SK-N-SH (cell line): ENCODE data around the gene GOLPH3. TPM values are rescaled to one million over a fixed set of nuclear protein-coding genes. Genes with fewer than 3 reads are reported as not detected.

Experiments used
- CTCF ChIA-PET: fragments of 300-600, 350-600 bp; formaldehyde crosslinking; extraction: SDS; loops from one replicate; lab custom pipeline; 2021; lab: Yijun Ruan, JAX
- POLR2A ChIA-PET: fragments of 350-600 bp; sonication (Branson Sonifier 250); formaldehyde crosslinking; extraction: SDS; loops from one replicate; lab custom pipeline; 2020; ENCODE audit warnings: antibody characterized with exemption, inconsistent platforms; lab: Yijun Ruan, JAX
- DNase-seq: peaks from one replicate; pipeline ENCODE4 v3.0.0; 2012
- H2AFZ ChIP-seq: fragments of 200-600 bp; sonication (generic); 2 replicates; pipeline ENCODE4 v1.8.1; 2016; ENCODE audit warnings: antibody characterized with exemption, mild to moderate bottlenecking, low read depth
- H3F3A ChIP-seq: fragments of 200-600 bp; sonication (generic); replicated peaks from 2 replicates; pipeline ENCODE3; 2016; ENCODE audit warnings: antibody characterized with exemption, mild to moderate bottlenecking; ENCODE audit not compliant: insufficient read depth
- H3K27ac ChIP-seq, 2 experiments: fragments of 200-500 bp in 1 of 2; fragments of 200-600 bp in 1 of 2; sonication (Bioruptor generic) in 1 of 2; sonication (generic), shearing (Covaris generic) in 1 of 2; 2 replicates each; pipeline versions ENCODE4 v1.5.1 to v1.6.1; 2014 to 2016; ENCODE audit warnings: low read depth in 2 of 2, inconsistent platforms in 1 of 2, low read length in 1 of 2, mild to moderate bottlenecking in 1 of 2, mixed read lengths in 1 of 2
- H3K27me3 ChIP-seq: fragments of 200-600 bp; sonication (generic), shearing (Covaris generic); 2 replicates; pipeline ENCODE4 v1.6.1; 2016; ENCODE audit warnings: mixed run types; ENCODE audit not compliant: insufficient read depth
- H3K36me3 ChIP-seq, 2 experiments: fragments of 200-500 bp in 1 of 2; fragments of 200-600 bp in 1 of 2; sonication (Bioruptor generic) in 1 of 2; sonication (generic) in 1 of 2; replicated peaks in 1 of 2; 2 replicates each; pipeline versions ENCODE3 to v1.5.1; 2014 to 2016; ENCODE audit warnings: low read length in 1 of 2, mild to moderate bottlenecking in 1 of 2; ENCODE audit not compliant: insufficient read depth in 2 of 2, control insufficient read depth in 1 of 2
- H3K4me1 ChIP-seq, 2 experiments: fragments of 200-500 bp in 1 of 2; fragments of 200-600 bp in 1 of 2; sonication (Bioruptor generic) in 1 of 2; sonication (generic), shearing (Covaris generic) in 1 of 2; 2 replicates each; pipeline versions ENCODE4 v1.5.1 to v1.6.1; 2014 to 2016; ENCODE audit warnings: low read depth in 1 of 2, low read length in 1 of 2, mixed run types in 1 of 2; ENCODE audit not compliant: insufficient read depth in 2 of 2, control insufficient read depth in 1 of 2
- H3K4me2 ChIP-seq: fragments of 200-600 bp; sonication (generic), shearing (Covaris generic); 2 replicates; pipeline ENCODE4 v1.6.1; 2017; ENCODE audit warnings: mixed run types
- H3K4me3 ChIP-seq, 2 experiments: fragments of 200-500 bp in 1 of 2; fragments of 200-600 bp in 1 of 2; sonication (Bioruptor generic) in 1 of 2; sonication (generic), shearing (Covaris generic) in 1 of 2; 2 replicates each; pipeline versions ENCODE4 v1.5.1 to v1.8.1; 2014 to 2016; ENCODE audit warnings: low read depth in 2 of 2, inconsistent platforms in 1 of 2, low read length in 1 of 2, mild to moderate bottlenecking in 1 of 2, mixed read lengths in 1 of 2, moderate library complexity in 1 of 2
- H3K79me2 ChIP-seq: fragments of 200-600 bp; sonication (generic); 2 replicates; pipeline ENCODE4 v1.8.1; 2017; ENCODE audit warnings: mild to moderate bottlenecking; ENCODE audit not compliant: insufficient read depth
- H3K9ac ChIP-seq: fragments of 200-600 bp; sonication (generic); 2 replicates; pipeline ENCODE4 v1.6.1; 2017; ENCODE audit warnings: mixed run types
- H3K9me2 ChIP-seq: fragments of 200-600 bp; sonication (generic); 2 replicates; pipeline ENCODE4 v1.6.1; 2017; ENCODE audit warnings: mixed run types
- H3K9me3 ChIP-seq: fragments of 200-600 bp; sonication (generic); 2 replicates; pipeline ENCODE4 v1.6.1; 2017; ENCODE audit warnings: mixed run types, mild to moderate bottlenecking, moderate library complexity
- H4K20me1 ChIP-seq: fragments of 200-600 bp; sonication (generic); 2 replicates; pipeline ENCODE4 v1.6.1; 2017; ENCODE audit warnings: mild to moderate bottlenecking, mixed run types; ENCODE audit not compliant: insufficient read depth
- CHD2 ChIP-seq: fragments of 150-350 bp; IDR thresholded peaks from 2 replicates; pipeline ENCODE4 v1.6.1; 2018; ENCODE audit warnings: low read length; ENCODE audit not compliant: partially characterized antibody
- ELF1 ChIP-seq: IDR thresholded peaks from 2 replicates; pipeline ENCODE4 v1.4.0; 2012
- EP300 ChIP-seq, 2 experiments: IDR thresholded peaks; 2 replicates each; pipeline versions ENCODE4 v1.4.0 to v1.6.1; 2012; ENCODE audit warnings: borderline replicate concordance in 1 of 2, low read depth in 1 of 2, low read length in 1 of 2
- EZH2phosphoT487 ChIP-seq: fragments of 200-600 bp; sonication (generic); IDR thresholded peaks from 2 replicates; pipeline ENCODE4 v1.6.1; 2017; ENCODE audit warnings: low read depth, mixed run types, mild to moderate bottlenecking, antibody characterized with exemption, moderate library complexity, borderline replicate concordance
- FOSL2 ChIP-seq: IDR thresholded peaks from 2 replicates; pipeline ENCODE4 v1.4.0; 2012; ENCODE audit warnings: low read depth, mild to moderate bottlenecking, moderate library complexity, borderline replicate concordance
- FOXM1 ChIP-seq: IDR thresholded peaks from 2 replicates; pipeline ENCODE4 v1.4.0; 2012; ENCODE audit warnings: low read depth, mild to moderate bottlenecking
- MEF2A ChIP-seq: IDR thresholded peaks from 2 replicates; pipeline ENCODE4 v1.4.0; 2012; ENCODE audit warnings: low read depth, borderline replicate concordance
- MXI1 ChIP-seq: IDR thresholded peaks from 2 replicates; pipeline ENCODE4 v1.6.1; 2012; ENCODE audit warnings: mild to moderate bottlenecking, low read depth, low read length, improper control_type of control experiment
- NFIC ChIP-seq: IDR thresholded peaks from 2 replicates; pipeline ENCODE4 v1.4.0; 2012; ENCODE audit warnings: borderline replicate concordance
- POLR2AphosphoS5 ChIP-seq: IDR thresholded peaks from 2 replicates; pipeline ENCODE4 v1.6.1; 2012; ENCODE audit warnings: low read depth, low read length
- RCOR1 ChIP-seq: fragments of 150-350 bp; IDR thresholded peaks from 2 replicates; pipeline ENCODE4 v1.6.1; 2017; ENCODE audit warnings: antibody characterized with exemption, low read length
- RXRA ChIP-seq: IDR thresholded peaks from 2 replicates; pipeline ENCODE4 v1.4.0; 2012; ENCODE audit warnings: low read depth, mild to moderate bottlenecking, borderline replicate concordance
- SIN3A ChIP-seq: IDR thresholded peaks from 2 replicates; pipeline ENCODE4 v1.6.1; 2012; ENCODE audit warnings: low read depth, mild to moderate bottlenecking, low read length, moderate library complexity, borderline replicate concordance
- TCF12 ChIP-seq: IDR thresholded peaks from 2 replicates; pipeline ENCODE4 v1.4.0; 2012
- TEAD4 ChIP-seq: IDR thresholded peaks from 2 replicates; pipeline ENCODE4 v1.4.0; 2012; ENCODE audit warnings: mild to moderate bottlenecking, borderline replicate concordance; ENCODE audit not compliant: insufficient read depth
- YY1 ChIP-seq: IDR thresholded peaks from 2 replicates; pipeline ENCODE4 v1.4.0; 2012; ENCODE audit warnings: low read depth, mild to moderate bottlenecking
- WGBS: methylation state at CpG from one replicate; pipeline ENCODE4 v1.1.6; 2017; ENCODE audit warnings: low lambda C conversion rate; 5-methylcytosine and 5-hydroxymethylcytosine counted together
- polyA plus RNA-seq, 3 experiments: library from polyadenylated mRNA; depleted of rRNA; stranded (reverse); fragments of >200 nt; gene quantifications; 2 replicates each; pipeline ENCODE4 v1.2.3, GENCODE V29; 2012
- TF ChIP-seq, protein P1 (sequence below): IDR thresholded peaks from 2 replicates; pipeline ENCODE4 v1.4.0; 2012; ENCODE audit warnings: low read depth, borderline replicate concordance
- TF ChIP-seq, protein P2 (sequence below): IDR thresholded peaks from 2 replicates; pipeline ENCODE4 v1.4.0; 2012; ENCODE audit warnings: low read depth
- TF ChIP-seq, protein P3 (sequence below): fragments of 150-350 bp; IDR thresholded peaks from 2 replicates; pipeline ENCODE4 v1.6.1; 2017; ENCODE audit warnings: antibody characterized with exemption, low read length, low read depth, borderline replicate concordance
- TF ChIP-seq, protein P4 (sequence below): fragments of 150-350 bp; IDR thresholded peaks from 2 replicates; pipeline ENCODE4 v1.6.1; 2016; ENCODE audit warnings: mild to moderate bottlenecking, low read depth, low read length

The GOLPH3 gene
- polyA plus RNA-seq, 1 of the 3 experiments (the other 2 are of a cell fraction), result 25.5 TPM

DNA sequence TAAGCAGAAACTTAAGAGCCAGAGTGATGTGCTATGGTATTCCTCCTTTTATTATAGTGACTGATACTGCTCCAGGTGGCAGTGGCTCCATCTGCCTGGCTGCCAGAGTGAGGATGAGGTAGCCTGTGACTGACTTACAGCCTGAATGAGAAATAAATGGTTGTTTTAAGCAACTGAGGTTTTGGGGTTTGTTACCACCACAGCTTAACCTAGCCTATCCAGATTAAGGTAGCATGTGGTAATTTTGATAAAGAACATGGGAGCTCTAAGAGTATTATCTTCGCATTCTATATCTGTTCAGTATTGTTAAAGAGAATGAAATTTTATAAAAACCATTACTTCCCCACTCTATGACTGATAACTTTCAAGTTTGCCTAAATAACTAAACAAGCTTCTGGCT is 39.0 kb downstream of the GOLPH3 start:
- Histone ChIP-seq H3K9me3 (no peaks in the 10 kb centered on the region), H4K20me1 (peaks cover 56% of the 10 kb centered on the region), H3K4me1 (peaks cover 0 to 15% of the 10 kb centered on the region in 2 experiments; a peak in 1 of 4 replicates), H3K4me2 (no peak overlapping the region), H3K4me3 (no peak overlapping the region), H3K9ac (no peak overlapping the region), H3F3A (peaks cover 13% of the 10 kb centered on the region), H3K79me2 (peaks cover 92% of the 10 kb centered on the region), H3K36me3 (peaks cover 34 to 59% of the 10 kb centered on the region in 2 experiments), H3K9me2 (no peaks in the 10 kb centered on the region), H3K27ac (no peak overlapping the region), H2AFZ (no peak overlapping the region), H3K27me3 (no peaks in the 10 kb centered on the region)
- 100% methylated on average over 1 of the region's 1 CpG for WGBS
- CTCF ChIA-PET, result interaction anchor here (0.8 to 1.2 kb wide), 2 partner anchors 10 to 11 kb away, joined by 3 read pairs; no protein-coding TSS in a partner anchor
- POLR2A ChIA-PET, result no interaction called here
- DNase-seq, result no peak
- TF ChIP-seq MXI1 (no peak), YY1 (no peak), TEAD4 (no peak), RCOR1 (no peak), TCF12 (no peak), FOXM1 (no peak), NFIC (no peak), POLR2AphosphoS5 (no peak), ELF1 (no peak), EP300 (IDR thresholded peaks at IDR 0.05; ENCODE audit: borderline replicate concordance in 1 of 2, low read depth in 1 of 2, low read length in 1 of 2) (no peak)
- TF ChIP-seq, protein P1, sequence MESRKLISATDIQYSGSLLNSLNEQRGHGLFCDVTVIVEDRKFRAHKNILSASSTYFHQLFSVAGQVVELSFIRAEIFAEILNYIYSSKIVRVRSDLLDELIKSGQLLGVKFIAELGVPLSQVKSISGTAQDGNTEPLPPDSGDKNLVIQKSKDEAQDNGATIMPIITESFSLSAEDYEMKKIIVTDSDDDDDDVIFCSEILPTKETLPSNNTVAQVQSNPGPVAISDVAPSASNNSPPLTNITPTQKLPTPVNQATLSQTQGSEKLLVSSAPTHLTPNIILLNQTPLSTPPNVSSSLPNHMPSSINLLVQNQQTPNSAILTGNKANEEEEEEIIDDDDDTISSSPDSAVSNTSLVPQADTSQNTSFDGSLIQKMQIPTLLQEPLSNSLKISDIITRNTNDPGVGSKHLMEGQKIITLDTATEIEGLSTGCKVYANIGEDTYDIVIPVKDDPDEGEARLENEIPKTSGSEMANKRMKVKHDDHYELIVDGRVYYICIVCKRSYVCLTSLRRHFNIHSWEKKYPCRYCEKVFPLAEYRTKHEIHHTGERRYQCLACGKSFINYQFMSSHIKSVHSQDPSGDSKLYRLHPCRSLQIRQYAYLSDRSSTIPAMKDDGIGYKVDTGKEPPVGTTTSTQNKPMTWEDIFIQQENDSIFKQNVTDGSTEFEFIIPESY, result no peak
- TF ChIP-seq, protein P2, sequence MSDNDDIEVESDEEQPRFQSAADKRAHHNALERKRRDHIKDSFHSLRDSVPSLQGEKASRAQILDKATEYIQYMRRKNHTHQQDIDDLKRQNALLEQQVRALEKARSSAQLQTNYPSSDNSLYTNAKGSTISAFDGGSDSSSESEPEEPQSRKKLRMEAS, result no peak
- TF ChIP-seq, protein P3, sequence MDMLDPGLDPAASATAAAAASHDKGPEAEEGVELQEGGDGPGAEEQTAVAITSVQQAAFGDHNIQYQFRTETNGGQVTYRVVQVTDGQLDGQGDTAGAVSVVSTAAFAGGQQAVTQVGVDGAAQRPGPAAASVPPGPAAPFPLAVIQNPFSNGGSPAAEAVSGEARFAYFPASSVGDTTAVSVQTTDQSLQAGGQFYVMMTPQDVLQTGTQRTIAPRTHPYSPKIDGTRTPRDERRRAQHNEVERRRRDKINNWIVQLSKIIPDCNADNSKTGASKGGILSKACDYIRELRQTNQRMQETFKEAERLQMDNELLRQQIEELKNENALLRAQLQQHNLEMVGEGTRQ, result no peak
- TF ChIP-seq, protein P4, sequence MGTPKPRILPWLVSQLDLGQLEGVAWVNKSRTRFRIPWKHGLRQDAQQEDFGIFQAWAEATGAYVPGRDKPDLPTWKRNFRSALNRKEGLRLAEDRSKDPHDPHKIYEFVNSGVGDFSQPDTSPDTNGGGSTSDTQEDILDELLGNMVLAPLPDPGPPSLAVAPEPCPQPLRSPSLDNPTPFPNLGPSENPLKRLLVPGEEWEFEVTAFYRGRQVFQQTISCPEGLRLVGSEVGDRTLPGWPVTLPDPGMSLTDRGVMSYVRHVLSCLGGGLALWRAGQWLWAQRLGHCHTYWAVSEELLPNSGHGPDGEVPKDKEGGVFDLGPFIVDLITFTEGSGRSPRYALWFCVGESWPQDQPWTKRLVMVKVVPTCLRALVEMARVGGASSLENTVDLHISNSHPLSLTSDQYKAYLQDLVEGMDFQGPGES, result no peak

DNA sequence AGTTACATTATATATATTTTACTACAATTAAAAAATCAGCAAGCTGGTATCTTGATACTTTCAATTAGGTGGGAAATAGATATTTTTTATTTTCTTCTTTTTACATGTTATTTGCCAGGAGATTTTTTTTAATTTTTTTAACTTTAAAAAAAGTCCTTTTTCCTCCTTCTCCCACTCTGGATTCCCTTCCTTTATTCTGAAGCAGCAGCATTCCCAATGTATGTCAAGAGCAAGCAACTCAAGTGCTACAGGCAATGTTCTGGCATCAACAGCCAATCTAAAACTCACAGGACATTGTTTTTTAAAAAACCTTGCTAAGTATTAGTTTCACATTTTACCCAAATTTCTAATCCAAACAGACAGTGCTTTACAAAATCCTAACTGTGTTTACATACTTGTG is 41.4 kb downstream of the GOLPH3 start:
- no peak overlapping the region for H3K9ac ChIP-seq
- H3F3A ChIP-seq, result peaks cover 13% of the 10 kb centered on the region
- DNase-seq, result no peak
- H3K4me1 ChIP-seq, result peaks cover 0 to 8% of the 10 kb centered on the region in 2 experiments; a peak in 2 of 4 replicates
- CTCF ChIA-PET, result interaction anchor here (1.8 kb wide), 1 partner anchor 12 kb away, joined by 5 read pairs; no protein-coding TSS in a partner anchor
- H3K9me3 ChIP-seq, result no peaks in the 10 kb centered on the region
- no peaks in the 10 kb centered on the region for H3K9me2 ChIP-seq
- H2AFZ ChIP-seq, result no peak overlapping the region
- no peak overlapping the region for H3K4me2 ChIP-seq
- H3K27ac ChIP-seq, result no peak overlapping the region
- POLR2A ChIA-PET, result no interaction called here
- no peaks in the 10 kb centered on the region for H3K27me3 ChIP-seq
- H3K79me2 ChIP-seq, result peaks cover 92% of the 10 kb centered on the region
- peaks cover 45% of the 10 kb centered on the region for H4K20me1 ChIP-seq
- H3K4me3 ChIP-seq, result no peak overlapping the region
- TF ChIP-seq SIN3A (no peak), FOSL2 (no peak), MEF2A (no peak), EZH2phosphoT487 (no peak), YY1 (no peak), CHD2 (no peak), RXRA (no peak)
- TF ChIP-seq, protein P2, result no peak
- peaks cover 32 to 53% of the 10 kb centered on the region in 2 experiments for H3K36me3 ChIP-seq
